AG04449 (cell line): ENCODE measurements around the gene TEX28.
"Not testable (repeated sequence)": the region's sequence is repeated elsewhere in the genome, so short reads cannot be mapped to it uniquely, and the experiment has no call there.

Experiments used
- CTCF ChIA-PET: fragments of 350-600 bp; formaldehyde crosslinking; extraction: SDS; loops from one replicate; lab custom pipeline; 2021; ENCODE audit warnings: antibody characterized with exemption; lab: Yijun Ruan, JAX
- POLR2A ChIA-PET: fragments of 400-600, 350-600 bp; formaldehyde crosslinking; extraction: SDS; loops from one replicate; lab custom pipeline; 2020; ENCODE audit warnings: antibody characterized with exemption, inconsistent platforms; lab: Yijun Ruan, JAX
- DNase-seq: peaks from one replicate; pipeline ENCODE4 v3.0.0-alpha.2; 2010; ENCODE audit warnings: low read depth, low spot score
- H3K4me3 ChIP-seq: 2 replicates; pipeline ENCODE4 v1.5.1; 2011; ENCODE audit warnings: low read depth, mild to moderate bottlenecking, control low read depth, low read length
- TF ChIP-seq, protein P1 (sequence below): IDR thresholded peaks from one replicate; pipeline ENCODE4 v1.5.1; 2011; ENCODE audit warnings: mild to moderate bottlenecking, moderate library complexity, low read length, control low read depth, inconsistent platforms; ENCODE audit not compliant: insufficient read depth; ENCODE audit errors: missing control alignments

TEX28 gene

DNA sequence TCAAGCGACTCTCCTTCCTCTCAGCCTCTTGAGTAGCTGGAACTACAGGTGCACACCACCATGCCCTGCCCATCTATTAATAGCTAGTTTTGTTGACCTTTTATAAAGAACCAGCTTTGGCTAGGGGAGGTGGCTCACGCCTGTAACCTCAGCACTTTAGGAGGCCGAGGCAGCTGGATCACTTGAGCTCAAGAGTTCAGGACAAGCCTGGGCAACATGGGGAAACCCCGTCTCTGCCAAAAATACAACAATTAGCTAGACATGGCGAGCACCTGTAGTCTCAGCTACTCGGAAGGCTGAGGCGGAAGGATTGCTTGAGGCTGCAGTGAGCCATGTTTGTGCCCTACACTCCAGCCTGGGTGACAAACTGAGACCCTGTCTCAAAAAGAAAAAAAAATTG, 3.4 kb upstream of the TEX28 start:
- ChIA-PET CTCF (interaction anchor here (1.2 kb wide), 1 partner anchor 11 kb away, joined by 4 read pairs; no protein-coding TSS in a partner anchor), POLR2A (no interaction called here)
- H3K4me3 ChIP-seq, result no peak overlapping the region
- TF ChIP-seq, protein P1, sequence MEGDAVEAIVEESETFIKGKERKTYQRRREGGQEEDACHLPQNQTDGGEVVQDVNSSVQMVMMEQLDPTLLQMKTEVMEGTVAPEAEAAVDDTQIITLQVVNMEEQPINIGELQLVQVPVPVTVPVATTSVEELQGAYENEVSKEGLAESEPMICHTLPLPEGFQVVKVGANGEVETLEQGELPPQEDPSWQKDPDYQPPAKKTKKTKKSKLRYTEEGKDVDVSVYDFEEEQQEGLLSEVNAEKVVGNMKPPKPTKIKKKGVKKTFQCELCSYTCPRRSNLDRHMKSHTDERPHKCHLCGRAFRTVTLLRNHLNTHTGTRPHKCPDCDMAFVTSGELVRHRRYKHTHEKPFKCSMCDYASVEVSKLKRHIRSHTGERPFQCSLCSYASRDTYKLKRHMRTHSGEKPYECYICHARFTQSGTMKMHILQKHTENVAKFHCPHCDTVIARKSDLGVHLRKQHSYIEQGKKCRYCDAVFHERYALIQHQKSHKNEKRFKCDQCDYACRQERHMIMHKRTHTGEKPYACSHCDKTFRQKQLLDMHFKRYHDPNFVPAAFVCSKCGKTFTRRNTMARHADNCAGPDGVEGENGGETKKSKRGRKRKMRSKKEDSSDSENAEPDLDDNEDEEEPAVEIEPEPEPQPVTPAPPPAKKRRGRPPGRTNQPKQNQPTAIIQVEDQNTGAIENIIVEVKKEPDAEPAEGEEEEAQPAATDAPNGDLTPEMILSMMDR, result no peak
- no peak for DNase-seq

DNA sequence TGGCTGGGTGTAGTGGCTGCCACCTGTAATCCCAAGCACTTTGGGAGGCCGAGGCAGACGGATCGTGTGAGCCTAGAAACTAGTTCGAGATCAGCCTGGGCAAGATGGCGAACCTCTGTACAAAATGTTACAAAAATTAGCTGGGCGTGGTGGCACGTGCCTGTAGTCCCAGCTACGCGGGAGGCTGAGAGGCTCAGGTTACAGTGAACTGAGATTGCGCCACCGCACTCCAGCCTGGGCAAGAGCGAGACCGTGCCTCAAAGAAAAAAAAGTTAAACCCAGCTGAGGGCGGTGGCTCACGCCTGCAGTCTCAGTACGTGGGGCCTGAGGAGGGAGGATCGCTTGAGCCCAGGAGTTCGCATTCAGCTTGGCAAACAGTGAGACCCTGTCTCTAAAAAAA, 1.8 kb upstream of the TEX28 start:
- no peak overlapping the region for H3K4me3 ChIP-seq
- ChIA-PET POLR2A (no interaction called here), CTCF (interaction anchor here (2.8 kb wide), 1 partner anchor 10 kb away, joined by 8 read pairs; no protein-coding TSS in a partner anchor)
- no peak for DNase-seq
- TF ChIP-seq, protein P1, result no peak

DNA sequence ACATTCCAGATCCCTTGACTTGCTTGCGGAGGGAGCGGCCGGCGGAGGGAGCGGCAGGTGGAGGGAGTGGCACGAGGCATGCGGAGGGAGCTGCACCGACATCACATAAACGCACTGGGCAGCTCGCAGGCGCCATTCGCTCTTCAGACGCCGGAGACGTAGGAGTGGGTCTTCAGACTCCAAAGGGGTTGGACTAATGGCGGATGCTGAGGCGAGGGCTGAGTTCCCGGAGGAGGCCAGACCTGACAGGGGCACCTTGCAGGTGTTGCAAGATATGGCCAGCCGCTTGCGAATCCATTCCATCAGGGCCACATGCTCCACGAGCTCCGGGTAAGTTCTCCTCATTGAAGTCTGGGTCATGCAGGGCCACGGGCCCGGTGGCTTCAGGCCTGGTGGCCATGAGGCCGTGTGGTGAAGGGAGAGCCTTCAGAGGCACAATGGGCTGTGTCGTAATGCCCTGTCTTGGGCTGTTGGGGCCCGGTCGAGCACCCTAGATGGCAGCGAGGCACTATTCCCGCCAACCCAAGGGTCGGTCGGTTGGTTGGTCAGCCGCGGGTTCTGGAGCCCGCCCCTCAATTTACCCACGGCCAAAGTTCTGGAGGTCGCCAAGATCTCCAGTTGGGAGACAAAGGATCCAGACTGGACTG, 863 bp upstream of the TEX28 start, which contains the start of gene TKTL1:
Gene TKTL1, plus strand, starts transcription at position 132 of the 647 bp plus-strand sequence. Its CDS starts 65 bp downstream, at position 197.
- no peak within 1 kb of the TSS for H3K4me3 ChIP-seq
- TF ChIP-seq, protein P1, result no peak

DNA sequence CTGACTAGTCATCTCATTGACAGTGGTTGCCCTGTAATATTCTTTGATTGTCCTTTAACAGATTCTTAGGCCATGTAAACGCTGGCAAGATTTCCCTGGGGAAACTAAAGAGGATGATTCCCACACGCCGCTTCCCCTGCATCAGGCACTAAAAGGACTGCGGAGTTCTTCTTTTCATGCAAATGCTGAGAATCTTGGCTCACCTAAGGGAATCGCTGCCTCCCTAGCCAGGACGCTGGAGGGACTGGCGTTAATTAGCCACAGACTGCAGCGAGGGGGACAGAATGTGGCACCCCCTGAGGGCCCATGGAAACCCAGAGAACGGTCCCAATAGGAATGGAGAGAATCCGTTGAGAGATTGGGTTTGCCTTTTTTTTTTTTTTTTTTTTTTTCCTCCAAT, 8.5 kb downstream of the TEX28 start:
- POLR2A ChIA-PET, DNase-seq, CTCF ChIA-PET, H3K4me3 ChIP-seq: not testable (repeated sequence)

More for the DNA sequence above, 863 bp upstream of the TEX28 start, which contains the start of gene TKTL1:
- POLR2A ChIA-PET, result no interaction called here
- CTCF ChIA-PET, result interaction anchor here (2.8 kb wide), 1 partner anchor 11 kb away, joined by 8 read pairs; no protein-coding TSS in a partner anchor
- DNase-seq, result no peak

DNA sequence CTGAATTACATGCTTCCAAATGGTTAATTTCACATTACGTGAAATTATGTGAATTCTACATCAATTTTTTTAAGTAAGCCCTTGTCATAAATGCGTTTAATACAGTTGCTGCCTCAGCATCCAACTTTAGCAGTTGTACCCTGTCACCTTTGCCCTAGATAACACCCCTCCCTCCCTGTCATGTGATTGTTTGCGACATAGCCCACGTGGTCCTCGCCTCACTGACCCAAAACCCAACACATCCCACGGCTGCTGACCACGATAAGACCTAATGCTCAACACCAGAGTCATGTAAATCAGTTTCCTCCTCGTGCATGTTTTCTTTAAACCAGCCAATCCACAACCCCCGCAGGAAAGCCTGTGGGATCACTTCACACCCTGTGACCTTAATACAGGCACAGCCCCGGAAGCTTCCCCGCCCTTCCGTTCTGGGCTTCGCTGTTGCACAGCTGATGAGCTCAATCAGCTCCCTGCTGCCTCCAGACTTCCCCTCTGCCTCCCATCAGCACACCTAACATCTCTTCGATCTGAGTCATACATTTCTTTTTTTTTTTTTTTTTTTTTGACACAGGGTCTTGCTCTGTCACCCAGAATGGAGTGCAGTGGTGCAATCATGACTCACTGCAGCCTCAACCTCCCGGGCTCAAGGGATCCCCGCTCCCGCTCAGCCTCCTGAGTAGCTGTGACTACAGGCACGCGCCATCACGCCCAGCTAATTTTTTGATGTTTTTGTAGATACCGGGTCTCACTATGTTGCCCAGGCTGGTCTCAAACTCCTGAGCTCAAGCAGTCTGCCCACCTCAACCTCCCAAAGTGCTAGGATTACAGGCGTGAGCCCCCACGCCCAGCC, 10.2 kb downstream of the TEX28 start:
- H3K4me3 ChIP-seq, DNase-seq, CTCF ChIA-PET, POLR2A ChIA-PET: not testable (repeated sequence)

DNA sequence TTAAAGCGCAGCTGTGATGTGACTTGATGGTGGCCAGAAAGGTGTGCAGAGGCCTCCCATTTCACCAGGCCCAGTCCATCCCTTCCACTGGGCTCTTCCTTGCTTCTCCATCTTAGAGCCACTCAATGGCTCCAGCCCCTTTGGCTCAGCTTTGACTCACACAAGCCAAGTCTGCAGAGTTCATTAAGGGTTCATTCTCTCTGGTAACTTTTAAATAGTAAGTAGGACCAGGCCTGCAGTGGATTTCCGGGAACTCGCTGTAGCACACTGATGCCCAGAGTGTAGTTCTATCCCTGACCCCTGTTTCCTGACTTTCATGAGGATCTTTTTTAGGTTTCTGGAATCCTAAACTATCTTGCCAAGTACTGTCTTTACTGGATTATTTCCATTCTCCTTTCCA, 25.7 kb downstream of the TEX28 start:
- CTCF ChIA-PET, DNase-seq, H3K4me3 ChIP-seq, POLR2A ChIA-PET: not testable (repeated sequence)

DNA sequence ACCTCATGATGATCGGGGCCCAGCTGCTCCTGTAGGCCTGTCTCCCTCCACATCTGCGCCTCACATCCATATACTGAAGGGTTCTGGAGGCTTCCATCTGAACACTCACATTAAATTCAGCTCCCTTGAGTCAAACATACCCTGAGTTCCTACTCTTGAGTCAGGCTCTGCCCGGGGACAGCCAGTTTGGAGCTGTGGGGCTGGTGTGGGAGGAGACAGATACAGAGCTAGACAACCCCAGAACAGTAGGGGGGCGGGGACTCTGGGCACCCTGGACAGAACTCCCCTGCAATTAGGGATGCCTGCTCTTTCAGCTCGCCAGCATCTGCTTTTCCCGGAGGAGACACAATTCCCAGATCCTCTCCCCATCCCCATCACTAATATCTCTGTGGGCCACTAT, 31.9 kb downstream of the TEX28 start:
- POLR2A ChIA-PET, CTCF ChIA-PET, H3K4me3 ChIP-seq, DNase-seq: not testable (repeated sequence)

DNA sequence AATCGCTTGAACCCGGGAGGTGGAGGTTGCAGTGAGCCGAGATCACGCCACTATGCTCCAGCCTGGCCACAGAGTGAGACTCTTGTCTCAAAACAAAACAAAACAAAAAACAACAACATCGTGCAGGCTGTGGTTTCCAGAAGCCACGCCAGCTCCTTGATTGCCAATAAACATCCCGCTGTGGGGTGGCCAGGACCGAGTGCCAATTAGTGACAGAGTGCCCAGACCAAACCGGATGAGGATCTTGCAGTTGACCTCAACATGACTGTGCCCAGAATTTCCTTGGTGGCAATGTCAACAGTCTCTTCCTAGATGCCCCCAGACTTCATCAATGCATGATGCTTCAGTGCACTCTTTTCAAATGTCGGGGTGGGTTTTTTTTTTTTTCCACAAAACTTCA, 36.2 kb downstream of the TEX28 start:
- POLR2A ChIA-PET, DNase-seq, CTCF ChIA-PET, H3K4me3 ChIP-seq: not testable (repeated sequence)

DNA sequence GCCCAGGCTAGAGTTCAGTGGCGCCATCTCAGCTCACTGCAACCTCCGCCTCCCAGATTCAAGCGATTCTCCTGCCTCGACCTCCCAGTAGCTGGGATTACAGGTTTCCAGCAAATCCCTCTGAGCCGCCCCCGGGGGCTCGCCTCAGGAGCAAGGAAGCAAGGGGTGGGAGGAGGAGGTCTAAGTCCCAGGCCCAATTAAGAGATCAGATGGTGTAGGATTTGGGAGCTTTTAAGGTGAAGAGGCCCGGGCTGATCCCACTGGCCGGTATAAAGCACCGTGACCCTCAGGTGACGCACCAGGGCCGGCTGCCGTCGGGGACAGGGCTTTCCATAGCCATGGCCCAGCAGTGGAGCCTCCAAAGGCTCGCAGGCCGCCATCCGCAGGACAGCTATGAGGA, 37.6 kb downstream of the TEX28 start, which contains the start of gene OPN1MW3:
Gene OPN1MW3, plus strand, starts transcription at position 301 of the 400 bp plus-strand sequence. Its CDS starts 38 bp downstream, at position 339.
- CTCF ChIA-PET, DNase-seq, H3K4me3 ChIP-seq, POLR2A ChIA-PET: not testable (repeated sequence)

DNA sequence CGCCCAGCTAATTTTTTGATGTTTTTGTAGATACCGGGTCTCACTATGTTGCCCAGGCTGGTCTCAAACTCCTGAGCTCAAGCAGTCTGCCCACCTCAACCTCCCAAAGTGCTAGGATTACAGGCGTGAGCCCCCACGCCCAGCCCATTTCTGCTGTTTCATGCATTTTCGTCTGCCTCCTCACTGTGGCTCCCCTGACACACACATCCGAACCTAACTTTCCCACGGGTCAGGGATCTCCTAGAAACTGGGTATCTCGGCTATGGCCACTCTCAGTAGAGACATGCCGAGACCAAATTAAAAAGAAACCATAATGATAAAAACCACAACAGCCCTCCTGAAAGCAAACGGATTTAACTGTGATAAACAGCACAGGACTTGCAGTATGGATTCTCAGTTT, 46.8 kb downstream of the TEX28 start:
- H3K4me3 ChIP-seq, POLR2A ChIA-PET, CTCF ChIA-PET, DNase-seq: not testable (repeated sequence)

DNA sequence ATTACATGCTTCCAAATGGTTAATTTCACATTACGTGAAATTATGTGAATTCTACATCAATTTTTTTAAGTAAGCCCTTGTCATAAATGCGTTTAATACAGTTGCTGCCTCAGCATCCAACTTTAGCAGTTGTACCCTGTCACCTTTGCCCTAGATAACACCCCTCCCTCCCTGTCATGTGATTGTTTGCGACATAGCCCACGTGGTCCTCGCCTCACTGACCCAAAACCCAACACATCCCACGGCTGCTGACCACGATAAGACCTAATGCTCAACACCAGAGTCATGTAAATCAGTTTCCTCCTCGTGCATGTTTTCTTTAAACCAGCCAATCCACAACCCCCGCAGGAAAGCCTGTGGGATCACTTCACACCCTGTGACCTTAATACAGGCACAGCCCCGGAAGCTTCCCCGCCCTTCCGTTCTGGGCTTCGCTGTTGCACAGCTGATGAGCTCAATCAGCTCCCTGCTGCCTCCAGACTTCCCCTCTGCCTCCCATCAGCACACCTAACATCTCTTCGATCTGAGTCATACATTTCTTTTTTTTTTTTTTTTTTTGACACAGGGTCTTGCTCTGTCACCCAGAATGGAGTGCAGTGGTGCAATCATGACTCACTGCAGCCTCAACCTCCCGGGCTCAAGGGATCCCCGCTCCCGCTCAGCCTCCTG, 47.4 kb downstream of the TEX28 start:
- H3K4me3 ChIP-seq, CTCF ChIA-PET, DNase-seq, POLR2A ChIA-PET: not testable (repeated sequence)

DNA sequence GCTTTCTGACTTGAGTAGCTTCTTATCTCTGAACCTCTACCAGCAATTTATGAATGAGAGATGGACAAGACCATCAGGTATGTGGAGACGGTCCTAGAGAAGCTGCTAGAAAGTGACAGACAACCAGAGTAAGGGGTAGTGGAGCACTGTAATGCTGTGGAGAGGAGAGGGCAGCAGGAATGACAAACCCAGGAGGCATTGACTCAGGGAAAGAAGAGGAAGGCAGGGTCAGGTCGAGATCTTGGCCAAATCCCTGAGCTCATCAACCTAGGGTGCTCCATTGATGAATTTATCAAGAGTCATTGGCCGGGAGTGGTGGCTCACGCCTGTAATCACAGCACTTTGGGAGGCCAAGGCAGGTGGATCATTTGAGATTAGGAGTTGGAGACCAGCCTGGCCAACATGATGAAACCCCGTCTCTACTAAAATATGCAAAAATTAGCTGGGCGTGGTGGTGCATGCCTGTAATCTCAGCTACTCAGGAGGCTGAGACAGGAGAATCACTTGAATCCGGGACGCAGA, 54.9 kb downstream of the TEX28 start:
- CTCF ChIA-PET, POLR2A ChIA-PET, H3K4me3 ChIP-seq, DNase-seq: not testable (repeated sequence)
